PC-9 (cell line): ENCODE data around the gene GPI. TPM values are rescaled to one million over a fixed set of nuclear protein-coding genes. Genes with fewer than 3 reads are reported as not detected.

ENCODE experiments used
- BruUV-seq: library from RNA; stranded (reverse); fragments of 400-500 nt; replicated peaks from 2 replicates; lab custom pipeline; 2021; lab: Mats Ljungman, UMichigan
- CTCF ChIA-PET: fragments of 300-600 bp; sonication (Branson Sonifier 250); formaldehyde crosslinking; loops from one replicate; lab custom pipeline; 2022; ENCODE audit warnings: antibody characterized with exemption; lab: Charles Lee
- POLR2A ChIA-PET: fragments of 300-600 bp; sonication (Branson Sonifier 250); formaldehyde crosslinking; loops from one replicate; lab custom pipeline; 2022; ENCODE audit warnings: antibody characterized with exemption; ENCODE audit not compliant: unreplicated experiment; lab: Charles Lee
- DNase-seq, 2 experiments: peaks; one replicate each; pipeline versions ENCODE4 v3.0.0 to v3.0.0-alpha.2; 2015 to 2022; ENCODE audit warnings: mixed read lengths in 1 of 2
- H2AFZ ChIP-seq: fragments of 200-600 bp; sonication (generic); 2 replicates; pipeline ENCODE4 v1.8.1; 2017; ENCODE audit warnings: antibody characterized with exemption
- H3F3A ChIP-seq: fragments of 200-600 bp; sonication (generic); 2 replicates; pipeline ENCODE4 v1.8.1; 2017; ENCODE audit warnings: antibody characterized with exemption, mild to moderate bottlenecking, low read depth; ENCODE audit not compliant: insufficient read depth
- H3K27ac ChIP-seq: fragments of 200-600 bp; sonication (generic); 2 replicates; pipeline ENCODE4 v1.6.1; 2016; ENCODE audit warnings: mixed run types
- H3K27me3 ChIP-seq: fragments of 200-600 bp; sonication (generic); 2 replicates; pipeline ENCODE4 v1.6.1; 2016; ENCODE audit warnings: low read depth, mixed run types; ENCODE audit not compliant: insufficient read depth
- H3K36me3 ChIP-seq: fragments of 200-600 bp; sonication (generic); 2 replicates; pipeline ENCODE4 v1.6.1; 2016; ENCODE audit warnings: low read depth, mixed run types
- H3K4me1 ChIP-seq: fragments of 200-600 bp; sonication (generic); replicated peaks from 2 replicates; pipeline ENCODE4 v1.6.1; 2016; ENCODE audit warnings: mixed run types; ENCODE audit not compliant: insufficient read depth
- H3K4me2 ChIP-seq: fragments of 200-600 bp; sonication (generic); 2 replicates; pipeline ENCODE4 v1.6.1; 2017; ENCODE audit warnings: mixed run types
- H3K4me3 ChIP-seq: fragments of 200-600 bp; sonication (generic); 2 replicates; pipeline ENCODE4 v1.6.1; 2016; ENCODE audit warnings: mixed run types
- H3K79me2 ChIP-seq: fragments of 200-600 bp; sonication (generic); 2 replicates; pipeline ENCODE4 v1.6.1; 2017; ENCODE audit warnings: low read depth, mixed run types
- H3K9me2 ChIP-seq: fragments of 200-600 bp; sonication (generic); 2 replicates; pipeline ENCODE4 v1.8.1; 2017; ENCODE audit warnings: mild to moderate bottlenecking; ENCODE audit not compliant: insufficient read depth
- H3K9me3 ChIP-seq: fragments of 200-600 bp; sonication (generic); 2 replicates; pipeline ENCODE4 v1.8.1; 2016; ENCODE audit warnings: low read depth; ENCODE audit not compliant: insufficient read depth
- H4K20me1 ChIP-seq: fragments of 200-600 bp; sonication (generic); 2 replicates; pipeline ENCODE4 v1.8.1; 2017; ENCODE audit not compliant: insufficient read depth
- CTCF ChIP-seq: fragments of 200-600 bp; sonication (generic); conservative IDR thresholded peaks from 2 replicates; pipeline ENCODE4 v1.6.1; 2017; ENCODE audit warnings: mixed run types, antibody characterized with exemption, mild to moderate bottlenecking, moderate library complexity
- EZH2 ChIP-seq: fragments of 200-600 bp; sonication (generic); IDR thresholded peaks from 2 replicates; pipeline ENCODE4 v1.8.0; 2017; ENCODE audit warnings: antibody characterized with exemption, low read depth
- intact Hi-C: fragments of 100-400 bp; cut with micrococcal nuclease; formaldehyde crosslinking; loops from one replicate; pipeline ENCODE4 v1.10.0; 2022; ENCODE audit not compliant: unreplicated experiment
- total RNA-seq: library from RNA; stranded (reverse); gene quantifications from 2 replicates; pipeline ENCODE4 v1.2.3, GENCODE V29; 2021

The GPI gene
- total RNA-seq, 1 experiment from 2014 or later = 522 TPM

GRCh38 chr19:34332027-34332760 is 32.8 kb upstream of the GPI start:
- H3K27me3 ChIP-seq = no peaks in the 10 kb centered on the region
- H2AFZ ChIP-seq = no peak overlapping the region
- H3K79me2 ChIP-seq = no peaks in the 10 kb centered on the region
- no peak for DNase-seq
- POLR2A ChIA-PET = interaction anchor here (0.7 kb wide), 1 partner anchor 50 kb away, joined by 3 read pairs; no protein-coding TSS in a partner anchor
- H3K36me3 ChIP-seq = no peaks in the 10 kb centered on the region; the same call in 1 of the 2 replicates
- no peak overlapping the region for H3K4me3 ChIP-seq
- no peak overlapping the region for H3K4me2 ChIP-seq
- no TSS peak for BruUV-seq
- CTCF ChIA-PET = no interaction called here
- H3K4me1 ChIP-seq = peaks cover 8% of the 10 kb centered on the region; the same call in 1 of the 2 replicates
- TF ChIP-seq EZH2 (no peak), CTCF (no peak)
- H4K20me1 ChIP-seq = no peaks in the 10 kb centered on the region
- intact Hi-C loops = no loop called here
- peaks cover 21% of the 10 kb centered on the region for H3F3A ChIP-seq
- H3K27ac ChIP-seq = no peak overlapping the region
- no peaks in the 10 kb centered on the region for H3K9me3 ChIP-seq
- no peaks in the 10 kb centered on the region for H3K9me2 ChIP-seq

- BruUV-seq = no TSS peak
- TF ChIP-seq EZH2 (no peak), CTCF (no peak)
- intact Hi-C loops = loop anchor here (2.0 kb wide), 1 partner anchor 103 kb away; no protein-coding TSS in a partner anchor
- Histone ChIP-seq H3K4me2 (no peak overlapping the region), H3K36me3 (no peaks in the 10 kb centered on the region), H3K4me3 (no peak overlapping the region), H3K4me1 (no peaks in the 10 kb centered on the region), H3K9me2 (no peaks in the 10 kb centered on the region), H3K9me3 (no peaks in the 10 kb centered on the region), H4K20me1 (no peaks in the 10 kb centered on the region), H3K27ac (no peak overlapping the region), H3F3A (peaks cover 15% of the 10 kb centered on the region), H3K27me3 (no peaks in the 10 kb centered on the region), H2AFZ (no peak overlapping the region), H3K79me2 (no peaks in the 10 kb centered on the region)
- ChIA-PET CTCF (interaction anchor here (0.6 to 1.4 kb wide), 2 partner anchors 15 to 17 kb away, joined by 4 to 5 read pairs; no protein-coding TSS in a partner anchor), POLR2A (no interaction called here)
- DNase-seq = no peak
Measured at GRCh38 chr19:34335914-34336313, 29.1 kb upstream of the GPI start.

- Histone ChIP-seq H4K20me1 (no peaks in the 10 kb centered on the region), H3K9me2 (no peaks in the 10 kb centered on the region), H3K9me3 (no peaks in the 10 kb centered on the region), H3K4me3 (no peak overlapping the region), H2AFZ (no peak overlapping the region), H3K36me3 (no peaks in the 10 kb centered on the region), H3K79me2 (no peaks in the 10 kb centered on the region), H3K4me2 (no peak overlapping the region), H3K27me3 (no peaks in the 10 kb centered on the region), H3F3A (peaks cover 15% of the 10 kb centered on the region), H3K27ac (no peak overlapping the region), H3K4me1 (no peaks in the 10 kb centered on the region)
- intact Hi-C loops = loop anchor here (2.0 kb wide), 1 partner anchor 104 kb away; no protein-coding TSS in a partner anchor
- ChIA-PET CTCF (no interaction called here), POLR2A (no interaction called here)
- peak in 1 of 2 experiments; percentile 19 for DNase-seq
- BruUV-seq = no TSS peak
- peak; percentile 91 for TF ChIP-seq CTCF
- no peak for TF ChIP-seq EZH2
Measured at GRCh38 chr19:34336781-34337271, 28.2 kb upstream of the GPI start.
